ENCODE measurements around the gene OPCML.

OPCML gene

DNA sequence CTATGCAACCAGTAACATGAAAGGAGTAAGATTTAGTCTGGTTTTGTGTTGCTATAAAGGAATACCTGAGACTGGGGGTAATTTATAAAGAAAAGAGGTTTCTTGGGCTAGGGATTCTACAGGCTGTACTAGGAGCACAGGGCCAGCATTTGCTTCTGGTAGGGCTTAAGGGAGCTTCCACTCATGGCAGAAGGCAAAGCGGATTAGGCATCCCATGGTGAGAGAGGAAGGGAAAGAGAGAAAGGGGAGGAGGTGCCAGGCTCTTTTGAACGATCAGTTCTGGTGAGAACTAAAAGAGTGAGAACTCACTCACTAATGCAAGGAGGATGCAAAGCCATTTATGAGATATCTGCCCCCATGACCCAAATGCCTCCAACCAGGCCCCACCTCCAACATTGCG is 283.2 kb downstream of the OPCML start:
- Histone ChIP-seq H3K27me3 (ENCODE audit: insufficient read depth, poor library complexity, severe bottlenecking) (no peaks in the 10 kb centered on the region), H3K4me3 (replicated peaks; ENCODE audit: insufficient read depth, low read length) (no peak overlapping the region), H3K27ac (replicated peaks) (no peak overlapping the region)
- no peak for DNase-seq (ENCODE audit: low read depth in 1 of 2, low spot score in 1 of 2)
- TF ChIP-seq POLR2AphosphoS5 (IDR thresholded peaks at IDR 0.05; ENCODE audit: low read depth) (no peak), SPI1 (IDR thresholded peaks at IDR 0.05; ENCODE audit: borderline replicate concordance, low read depth) (no peak)

DNA sequence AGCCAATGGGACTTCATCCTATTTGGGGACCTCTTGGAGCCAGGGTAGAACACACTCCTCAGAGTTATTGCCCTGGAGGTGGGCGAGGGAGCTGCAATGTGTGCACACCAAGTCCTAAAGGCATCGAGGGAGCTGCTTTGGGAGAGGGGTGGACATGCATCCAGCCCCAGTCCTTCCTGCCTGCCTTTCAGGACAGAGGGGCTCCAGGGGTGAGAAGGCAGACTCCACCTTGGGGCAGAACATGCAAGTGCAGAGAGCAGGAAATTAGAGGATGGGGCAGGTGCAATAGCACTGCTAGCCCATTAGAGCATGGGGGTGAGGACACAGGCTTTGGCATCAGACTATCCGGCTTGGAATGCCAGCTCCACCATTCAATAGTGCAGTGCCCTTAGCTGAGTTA is 288.5 kb downstream of the OPCML start:
- no peak overlapping the region for H3K4me3 ChIP-seq (replicated peaks; ENCODE audit: insufficient read depth, low read length)
- H3K27ac ChIP-seq (replicated peaks) = no peak overlapping the region
- H3K27me3 ChIP-seq (ENCODE audit: insufficient read depth, poor library complexity, severe bottlenecking) = no peaks in the 10 kb centered on the region
- DNase-seq (ENCODE audit: low read depth in 1 of 2, low spot score in 1 of 2) = no peak
- TF ChIP-seq SPI1 (IDR thresholded peaks at IDR 0.05; ENCODE audit: borderline replicate concordance, low read depth) = no peak
- TF ChIP-seq, protein P1, sequence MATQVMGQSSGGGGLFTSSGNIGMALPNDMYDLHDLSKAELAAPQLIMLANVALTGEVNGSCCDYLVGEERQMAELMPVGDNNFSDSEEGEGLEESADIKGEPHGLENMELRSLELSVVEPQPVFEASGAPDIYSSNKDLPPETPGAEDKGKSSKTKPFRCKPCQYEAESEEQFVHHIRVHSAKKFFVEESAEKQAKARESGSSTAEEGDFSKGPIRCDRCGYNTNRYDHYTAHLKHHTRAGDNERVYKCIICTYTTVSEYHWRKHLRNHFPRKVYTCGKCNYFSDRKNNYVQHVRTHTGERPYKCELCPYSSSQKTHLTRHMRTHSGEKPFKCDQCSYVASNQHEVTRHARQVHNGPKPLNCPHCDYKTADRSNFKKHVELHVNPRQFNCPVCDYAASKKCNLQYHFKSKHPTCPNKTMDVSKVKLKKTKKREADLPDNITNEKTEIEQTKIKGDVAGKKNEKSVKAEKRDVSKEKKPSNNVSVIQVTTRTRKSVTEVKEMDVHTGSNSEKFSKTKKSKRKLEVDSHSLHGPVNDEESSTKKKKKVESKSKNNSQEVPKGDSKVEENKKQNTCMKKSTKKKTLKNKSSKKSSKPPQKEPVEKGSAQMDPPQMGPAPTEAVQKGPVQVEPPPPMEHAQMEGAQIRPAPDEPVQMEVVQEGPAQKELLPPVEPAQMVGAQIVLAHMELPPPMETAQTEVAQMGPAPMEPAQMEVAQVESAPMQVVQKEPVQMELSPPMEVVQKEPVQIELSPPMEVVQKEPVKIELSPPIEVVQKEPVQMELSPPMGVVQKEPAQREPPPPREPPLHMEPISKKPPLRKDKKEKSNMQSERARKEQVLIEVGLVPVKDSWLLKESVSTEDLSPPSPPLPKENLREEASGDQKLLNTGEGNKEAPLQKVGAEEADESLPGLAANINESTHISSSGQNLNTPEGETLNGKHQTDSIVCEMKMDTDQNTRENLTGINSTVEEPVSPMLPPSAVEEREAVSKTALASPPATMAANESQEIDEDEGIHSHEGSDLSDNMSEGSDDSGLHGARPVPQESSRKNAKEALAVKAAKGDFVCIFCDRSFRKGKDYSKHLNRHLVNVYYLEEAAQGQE (IDR thresholded peaks at IDR 0.05; ENCODE audit: insufficient replicate concordance, low read depth) = no peak
- TF ChIP-seq GABPA (IDR thresholded peaks at IDR 0.05; ENCODE audit: low read depth) = no peak
- TF ChIP-seq, protein P2, sequence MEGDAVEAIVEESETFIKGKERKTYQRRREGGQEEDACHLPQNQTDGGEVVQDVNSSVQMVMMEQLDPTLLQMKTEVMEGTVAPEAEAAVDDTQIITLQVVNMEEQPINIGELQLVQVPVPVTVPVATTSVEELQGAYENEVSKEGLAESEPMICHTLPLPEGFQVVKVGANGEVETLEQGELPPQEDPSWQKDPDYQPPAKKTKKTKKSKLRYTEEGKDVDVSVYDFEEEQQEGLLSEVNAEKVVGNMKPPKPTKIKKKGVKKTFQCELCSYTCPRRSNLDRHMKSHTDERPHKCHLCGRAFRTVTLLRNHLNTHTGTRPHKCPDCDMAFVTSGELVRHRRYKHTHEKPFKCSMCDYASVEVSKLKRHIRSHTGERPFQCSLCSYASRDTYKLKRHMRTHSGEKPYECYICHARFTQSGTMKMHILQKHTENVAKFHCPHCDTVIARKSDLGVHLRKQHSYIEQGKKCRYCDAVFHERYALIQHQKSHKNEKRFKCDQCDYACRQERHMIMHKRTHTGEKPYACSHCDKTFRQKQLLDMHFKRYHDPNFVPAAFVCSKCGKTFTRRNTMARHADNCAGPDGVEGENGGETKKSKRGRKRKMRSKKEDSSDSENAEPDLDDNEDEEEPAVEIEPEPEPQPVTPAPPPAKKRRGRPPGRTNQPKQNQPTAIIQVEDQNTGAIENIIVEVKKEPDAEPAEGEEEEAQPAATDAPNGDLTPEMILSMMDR (IDR thresholded peaks at IDR 0.05; ENCODE audit: insufficient read depth, low read length) = no peak
- TF ChIP-seq POLR2AphosphoS5 (IDR thresholded peaks at IDR 0.05; ENCODE audit: low read depth) = no peak

DNA sequence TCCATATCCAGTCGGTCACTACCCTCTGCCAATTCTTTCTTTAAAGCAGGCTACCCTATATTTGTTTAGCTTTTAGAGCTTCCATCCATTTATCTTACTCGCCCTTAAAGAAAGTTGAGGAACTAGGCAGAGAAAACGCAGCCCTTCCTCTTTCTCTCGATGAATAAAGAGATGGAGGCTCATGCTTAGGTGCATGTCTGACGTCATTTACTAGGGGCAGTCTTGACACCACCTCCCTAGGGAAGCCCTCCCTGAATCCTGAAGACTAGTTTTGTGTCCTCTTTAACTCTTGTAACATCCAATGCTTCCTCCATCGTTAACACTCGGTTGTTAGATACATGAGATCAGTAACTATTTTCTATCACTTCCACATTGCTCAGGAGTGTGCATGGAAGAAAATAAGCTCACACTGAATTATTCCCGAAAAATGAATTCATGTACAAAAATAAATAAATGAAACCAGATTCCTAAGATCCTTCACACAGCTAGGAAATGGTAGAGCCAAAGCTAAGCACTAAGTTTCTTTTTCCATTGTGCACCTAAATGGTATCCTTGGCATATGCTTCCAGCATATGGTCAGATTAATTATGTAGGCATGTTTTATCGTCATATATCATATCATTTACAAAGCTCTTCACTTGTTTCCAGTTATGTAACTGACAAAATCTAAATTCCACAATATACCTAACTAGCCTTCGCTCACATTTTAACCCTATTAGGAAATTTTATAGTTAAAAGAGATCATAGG is 291.2 kb downstream of the OPCML start:
- H3K27ac ChIP-seq (replicated peaks) = no peak overlapping the region
- no peaks in the 10 kb centered on the region for H3K27me3 ChIP-seq (ENCODE audit: insufficient read depth, poor library complexity, severe bottlenecking)
- TF ChIP-seq, protein P1 (IDR thresholded peaks at IDR 0.05; ENCODE audit: insufficient replicate concordance, low read depth) = no peak
- TF ChIP-seq, protein P2 (IDR thresholded peaks at IDR 0.05; ENCODE audit: insufficient read depth, low read length) = no peak
- TF ChIP-seq GABPA (IDR thresholded peaks at IDR 0.05; ENCODE audit: low read depth) (no peak), POLR2AphosphoS5 (IDR thresholded peaks at IDR 0.05; ENCODE audit: low read depth) (no peak), SPI1 (IDR thresholded peaks at IDR 0.05; ENCODE audit: borderline replicate concordance, low read depth) (no peak)
- H3K4me3 ChIP-seq (replicated peaks; ENCODE audit: insufficient read depth, low read length) = no peak overlapping the region
- no peak for DNase-seq (ENCODE audit: low read depth in 1 of 2, low spot score in 1 of 2)

DNA sequence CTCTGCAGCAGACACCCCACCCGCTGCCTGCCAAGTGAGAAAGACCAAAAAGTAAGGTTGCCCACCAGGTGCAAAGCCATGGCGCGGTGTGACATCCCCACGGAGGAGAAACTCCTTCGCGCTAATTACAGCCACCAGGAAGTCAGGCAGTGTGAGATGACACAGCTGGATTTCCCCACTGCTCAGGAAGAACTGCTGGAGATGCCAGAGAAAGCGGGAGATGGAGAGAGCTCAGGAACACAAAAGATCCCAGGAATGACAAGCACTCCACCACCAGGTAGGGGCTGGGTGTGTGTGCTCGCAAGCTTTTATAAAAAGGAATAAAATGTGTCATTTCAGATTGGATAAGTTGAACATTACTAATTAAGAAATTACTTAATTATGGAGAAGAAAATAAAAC is 292.7 kb downstream of the OPCML start:
- Histone ChIP-seq H3K27me3 (ENCODE audit: insufficient read depth, poor library complexity, severe bottlenecking) (no peaks in the 10 kb centered on the region), H3K27ac (replicated peaks) (no peak overlapping the region), H3K4me3 (replicated peaks; ENCODE audit: insufficient read depth, low read length) (no peak overlapping the region)
- TF ChIP-seq GABPA (IDR thresholded peaks at IDR 0.05; ENCODE audit: low read depth) (no peak), SPI1 (IDR thresholded peaks at IDR 0.05; ENCODE audit: borderline replicate concordance, low read depth) (no peak), POLR2AphosphoS5 (IDR thresholded peaks at IDR 0.05; ENCODE audit: low read depth) (no peak)
- TF ChIP-seq, protein P2 (IDR thresholded peaks at IDR 0.05; ENCODE audit: insufficient read depth, low read length) = no peak
- TF ChIP-seq, protein P1 (IDR thresholded peaks at IDR 0.05; ENCODE audit: insufficient replicate concordance, low read depth) = no peak
- no peak for DNase-seq (ENCODE audit: low read depth in 1 of 2, low spot score in 1 of 2)

Data from HL-60 (cell line).